K562 (cell line): Measurements from ENCODE around the gene ARID3B. TPM values are rescaled to one million over a fixed set of nuclear protein-coding genes. Genes with fewer than 3 reads are reported as not detected.

Source experiments
- BCLAF1 ChIP-seq, 2 experiments: fragments of 450-650 bp in 1 of 2; IDR thresholded peaks; 2 replicates each; pipeline ENCODE4 v1.6.1; 2011 to 2017; ENCODE audit warnings: low read depth in 2 of 2, antibody characterized with exemption in 1 of 2, borderline replicate concordance in 1 of 2, low read length in 1 of 2, mild to moderate bottlenecking in 1 of 2, mixed read lengths in 1 of 2; ENCODE audit not compliant: control insufficient read depth in 1 of 2
- CEBPB ChIP-seq: fragments of 450-650 bp; IDR thresholded peaks from 2 replicates; pipeline ENCODE4 v1.6.1; 2016; ENCODE audit warnings: missing genetic modification characterization, missing compliant biosample characterization
- EP400 ChIP-seq: fragments of 450-650 bp; IDR thresholded peaks from 2 replicates; pipeline ENCODE4 v1.6.1; 2017; ENCODE audit warnings: antibody characterized with exemption, mild to moderate bottlenecking, moderate library complexity
- HLTF ChIP-seq: fragments of 450-650 bp; IDR thresholded peaks from 2 replicates; pipeline ENCODE4 v1.6.1; 2016
- MBD2 ChIP-seq: sonication (generic); IDR thresholded peaks from 2 replicates; pipeline ENCODE4 v1.6.1; 2016; ENCODE audit warnings: low read depth, borderline replicate concordance
- NR2C1 ChIP-seq, 2 experiments: fragments of 450-650 bp; IDR thresholded peaks; 2 replicates each; pipeline ENCODE4 v1.6.1; 2017; ENCODE audit warnings: mild to moderate bottlenecking in 2 of 2, antibody characterized with exemption in 1 of 2, inconsistent platforms in 1 of 2, missing compliant biosample characterization in 1 of 2, missing genetic modification characterization in 1 of 2
- PHF20 ChIP-seq: fragments of 450-650 bp; IDR thresholded peaks from 2 replicates; pipeline ENCODE4 v1.6.1; 2018; ENCODE audit not compliant: partially characterized antibody
- PKNOX1 ChIP-seq: fragments of 450-650 bp; IDR thresholded peaks from 2 replicates; pipeline ENCODE4 v1.6.1; 2016
- POLR3A ChIP-seq: IDR thresholded peaks from 2 replicates; pipeline ENCODE4 v1.6.1; 2011; ENCODE audit warnings: borderline replicate concordance, mild to moderate bottlenecking, moderate library complexity; ENCODE audit not compliant: insufficient read length, insufficient read depth; ENCODE audit errors: extremely low read depth
- SIX5 ChIP-seq, 2 experiments: IDR thresholded peaks; 2 replicates each; pipeline ENCODE4 v1.6.1; 2011; ENCODE audit warnings: low read length in 2 of 2, borderline replicate concordance in 1 of 2, low read depth in 1 of 2, mild to moderate bottlenecking in 1 of 2, moderate library complexity in 1 of 2; ENCODE audit not compliant: insufficient read depth in 1 of 2
- SPI1 ChIP-seq: IDR thresholded peaks from 2 replicates; pipeline ENCODE4 v1.6.1; 2011; ENCODE audit warnings: low read depth, low read length, control low read depth, borderline replicate concordance
- STAT6 ChIP-seq: sonication (generic); formaldehyde crosslinking; IDR thresholded peaks from 2 replicates; pipeline ENCODE4 v1.8.1; 2023; ENCODE audit warnings: mild to moderate bottlenecking, missing genetic modification reagents
- TCF7 ChIP-seq: sonication (generic); IDR thresholded peaks from 2 replicates; pipeline ENCODE4 v1.6.1; 2016; ENCODE audit warnings: antibody characterized with exemption, borderline replicate concordance
- ZNF146 ChIP-seq: IDR thresholded peaks from one replicate; pipeline ENCODE4 v1.6.1; 2018; ENCODE audit warnings: missing compliant biosample characterization; ENCODE audit not compliant: unreplicated experiment
- ZNF384 ChIP-seq: IDR thresholded peaks from 2 replicates; pipeline ENCODE4 v1.6.1; 2012; ENCODE audit warnings: low read depth, low read length, improper control_type of control experiment
- polyA plus RNA-seq, 8 experiments: library from polyadenylated mRNA; depleted of rRNA in 4 of 8; stranded (reverse) in 5 of 8; unstranded in 3 of 8; fragments of >200 nt; fragmentation: Nextera tagmentation in 2 of 8; fragmentation: Illumina TruSeq in 1 of 8; extraction: Ambion mirVana in 2 of 8; extraction: Trizol in 1 of 8; gene quantifications; 2 replicates each; pipeline versions ENCODE4 v1.2.1 to v1.2.3, GENCODE V29; 2011 to 2014; ENCODE audit warnings: inconsistent platforms in 1 of 8, missing spikeins in 1 of 8
- total RNA-seq, 7 experiments: library from RNA; depleted of rRNA in 6 of 7; stranded (reverse); fragments of >200 nt in 6 of 7; fragmentation: Illumina TruSeq in 2 of 7; extraction: Trizol in 2 of 7; gene quantifications; 2 replicates each; pipeline versions ENCODE4 v1.2.1 to v1.2.3, GENCODE V29; 2011 to 2021; ENCODE audit warnings: low replicate concordance in 1 of 7
- TF ChIP-seq, protein P1 (sequence below): fragments of 450-650 bp; IDR thresholded peaks from 2 replicates; pipeline ENCODE4 v1.6.1; 2017; ENCODE audit warnings: mild to moderate bottlenecking, moderate library complexity
- TF ChIP-seq, protein P2 (sequence below): conservative IDR thresholded peaks from 2 replicates; pipeline ENCODE4 v1.6.1; 2011; ENCODE audit warnings: low read depth, mild to moderate bottlenecking, low read length; ENCODE audit not compliant: control insufficient read depth

Gene ARID3B
- total and polyA plus RNA-seq, 9 of the 15 experiments (the other 6 are each of a cell fraction or from before 2014, with no cell fraction given), result 0.32 to 15.1 (median 7.1) TPM

DNA sequence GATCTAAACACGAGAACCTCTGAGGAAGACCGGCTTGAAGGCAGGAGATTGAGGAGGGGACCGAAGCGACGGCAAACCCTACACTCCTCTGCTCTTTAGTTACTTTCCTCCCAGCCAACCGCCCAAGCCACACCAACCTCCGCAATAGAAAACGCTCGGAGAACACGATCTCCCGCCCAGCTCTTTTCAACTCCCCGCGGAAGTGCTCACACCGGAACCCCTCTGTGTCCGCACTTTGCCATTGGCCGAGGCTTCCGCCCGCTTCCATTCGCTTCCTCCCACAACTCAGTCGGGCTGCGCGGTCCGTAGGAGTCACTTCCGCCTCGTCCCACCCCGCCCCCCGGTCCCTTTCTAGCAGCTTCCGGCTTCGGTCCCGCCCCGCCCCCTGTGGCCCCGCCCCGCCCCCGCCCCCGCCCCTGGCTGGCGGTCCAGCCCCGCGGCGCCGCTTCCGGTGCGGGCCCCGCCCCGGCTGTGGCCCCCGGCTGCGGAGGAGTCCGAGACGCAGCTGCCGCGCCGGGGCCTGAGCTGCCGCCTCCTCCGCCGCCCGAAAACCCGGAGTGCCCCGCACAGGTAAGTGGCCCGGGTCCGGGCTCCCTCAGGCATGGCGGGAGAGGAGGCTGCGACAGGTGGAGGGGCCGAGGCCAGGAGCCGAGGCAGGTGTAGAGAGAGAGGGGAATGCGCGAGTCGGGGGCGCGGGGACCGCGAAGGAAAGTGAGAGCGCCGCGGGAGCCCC is at the start of gene ARID3B (continued):
- TF ChIP-seq HLTF, result no peak; the same call in 1 of the 2 replicates
- TF ChIP-seq CEBPB (tag), result no peak
- TF ChIP-seq NR2C1 (IDR thresholded peaks at IDR 0.05), result peak; percentile 55
- TF ChIP-seq NR2C1 (tag; IDR thresholded peaks at IDR 0.05), result peak; percentile 73
- peak; percentile 80 for TF ChIP-seq EP400
- TF ChIP-seq STAT6 (CRISPR knock-in tag), result peak; percentile 51; the same call in 1 of the 2 replicates
- TF ChIP-seq MBD2, result peak; percentile 51; the same call in 1 of the 2 replicates
- TF ChIP-seq ZNF384, result no peak
- 0 out of 4 replicates have a peak, but pooled peaks of 1 of the 2 experiments have one; percentile 23 for TF ChIP-seq SIX5 (IDR thresholded peaks at IDR 0.05; ENCODE audit: borderline replicate concordance in 1 of 2, insufficient read depth in 1 of 2, low read depth in 1 of 2, low read length in 2 of 2)
- TF ChIP-seq, protein P1, sequence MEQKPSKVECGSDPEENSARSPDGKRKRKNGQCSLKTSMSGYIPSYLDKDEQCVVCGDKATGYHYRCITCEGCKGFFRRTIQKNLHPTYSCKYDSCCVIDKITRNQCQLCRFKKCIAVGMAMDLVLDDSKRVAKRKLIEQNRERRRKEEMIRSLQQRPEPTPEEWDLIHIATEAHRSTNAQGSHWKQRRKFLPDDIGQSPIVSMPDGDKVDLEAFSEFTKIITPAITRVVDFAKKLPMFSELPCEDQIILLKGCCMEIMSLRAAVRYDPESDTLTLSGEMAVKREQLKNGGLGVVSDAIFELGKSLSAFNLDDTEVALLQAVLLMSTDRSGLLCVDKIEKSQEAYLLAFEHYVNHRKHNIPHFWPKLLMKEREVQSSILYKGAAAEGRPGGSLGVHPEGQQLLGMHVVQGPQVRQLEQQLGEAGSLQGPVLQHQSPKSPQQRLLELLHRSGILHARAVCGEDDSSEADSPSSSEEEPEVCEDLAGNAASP, result no peak
- no peak for TF ChIP-seq TCF7
- peak in 1 of 2 experiments; percentile 88; a peak in 2 of 4 replicates for TF ChIP-seq BCLAF1 (IDR thresholded peaks at IDR 0.05; ENCODE audit: borderline replicate concordance in 1 of 2, control insufficient read depth in 1 of 2, low read depth in 2 of 2, low read length in 1 of 2)
- TF ChIP-seq SPI1, result peak; percentile 86
- peak; percentile 72 for TF ChIP-seq PHF20
- TF ChIP-seq POLR3A, result no peak
- TF ChIP-seq PKNOX1, result peak; percentile 91
- no peak for TF ChIP-seq ZNF146 (CRISPR knock-in tag)
- TF ChIP-seq, protein P2, sequence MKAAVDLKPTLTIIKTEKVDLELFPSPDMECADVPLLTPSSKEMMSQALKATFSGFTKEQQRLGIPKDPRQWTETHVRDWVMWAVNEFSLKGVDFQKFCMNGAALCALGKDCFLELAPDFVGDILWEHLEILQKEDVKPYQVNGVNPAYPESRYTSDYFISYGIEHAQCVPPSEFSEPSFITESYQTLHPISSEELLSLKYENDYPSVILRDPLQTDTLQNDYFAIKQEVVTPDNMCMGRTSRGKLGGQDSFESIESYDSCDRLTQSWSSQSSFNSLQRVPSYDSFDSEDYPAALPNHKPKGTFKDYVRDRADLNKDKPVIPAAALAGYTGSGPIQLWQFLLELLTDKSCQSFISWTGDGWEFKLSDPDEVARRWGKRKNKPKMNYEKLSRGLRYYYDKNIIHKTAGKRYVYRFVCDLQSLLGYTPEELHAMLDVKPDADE, result peak; percentile 66
